SK-N-MC (cell line): Measurements from ENCODE around the gene LRRTM4.

Source experiments
- EZH2 ChIP-seq: fragments of 200-600 bp; sonication (generic); IDR thresholded peaks from one replicate; pipeline ENCODE4 v1.6.1; 2017; ENCODE audit warnings: antibody characterized with exemption
- POLR2AphosphoS5 ChIP-seq: IDR thresholded peaks from 2 replicates; pipeline ENCODE4 v1.6.1; 2012; ENCODE audit warnings: mild to moderate bottlenecking, low read depth, low read length, borderline replicate concordance

- TF ChIP-seq POLR2AphosphoS5 (no peak), EZH2 (no peak)
Observed at GRCh38 chr2:77421971-77422370, 100.2 kb downstream of the LRRTM4 start.
